Measurements from ENCODE around the gene TPK1. TPM values are rescaled to one million over a fixed set of nuclear protein-coding genes. Genes with fewer than 3 reads are reported as not detected.

Gene TPK1
- total RNA-seq, 6 donors from 2014 or later, result 4.2 to 12.3 (median 9.1) TPM

- no peaks in the 10 kb centered on the region for H3K4me1 ChIP-seq
- no peaks in the 10 kb centered on the region for H3K36me3 ChIP-seq
- TF ChIP-seq POLR2AphosphoS5 (IDR thresholded peaks at IDR 0.05), result no peak
- no peak for TF ChIP-seq CTCF (IDR thresholded peaks at IDR 0.05)
- TF ChIP-seq EP300 (IDR thresholded peaks at IDR 0.05), result no peak
- no peak for TF ChIP-seq POLR2A (IDR thresholded peaks at IDR 0.05)
- H3K4me3 ChIP-seq, result no peak overlapping the region
- no peaks in the 10 kb centered on the region for H3K9me3 ChIP-seq
- 79 to 80% methylated on average over 2 of the region's 2 CpGs for WGBS, 2 donors
- H3K27me3 ChIP-seq, result no peaks in the 10 kb centered on the region
- no peak for DNase-seq
- ATAC-seq (ENCODE audit: low FRiP score in 2 of 2), result no peak
- no peak overlapping the region for H3K27ac ChIP-seq
Observed at GRCh38 chr7:144474800-144475615, 360.8 kb downstream of the TPK1 start.

- Histone ChIP-seq H3K36me3 (no peaks in the 10 kb centered on the region), H3K9me3 (no peaks in the 10 kb centered on the region), H3K27ac (no peak overlapping the region), H3K27me3 (no peaks in the 10 kb centered on the region), H3K4me3 (no peak overlapping the region), H3K4me1 (no peaks in the 10 kb centered on the region)
- ATAC-seq (ENCODE audit: low FRiP score in 2 of 2) (no peak), DNase-seq (no peak)
- WGBS, 2 donors, result 93 to 100% methylated on average over 1 of the region's 1 CpG
- TF ChIP-seq POLR2AphosphoS5 (IDR thresholded peaks at IDR 0.05) (no peak), CTCF (IDR thresholded peaks at IDR 0.05) (no peak), POLR2A (IDR thresholded peaks at IDR 0.05) (no peak), EP300 (IDR thresholded peaks at IDR 0.05) (no peak)
Observed at GRCh38 chr7:144474363-144474762, 361.5 kb downstream of the TPK1 start.

DNA sequence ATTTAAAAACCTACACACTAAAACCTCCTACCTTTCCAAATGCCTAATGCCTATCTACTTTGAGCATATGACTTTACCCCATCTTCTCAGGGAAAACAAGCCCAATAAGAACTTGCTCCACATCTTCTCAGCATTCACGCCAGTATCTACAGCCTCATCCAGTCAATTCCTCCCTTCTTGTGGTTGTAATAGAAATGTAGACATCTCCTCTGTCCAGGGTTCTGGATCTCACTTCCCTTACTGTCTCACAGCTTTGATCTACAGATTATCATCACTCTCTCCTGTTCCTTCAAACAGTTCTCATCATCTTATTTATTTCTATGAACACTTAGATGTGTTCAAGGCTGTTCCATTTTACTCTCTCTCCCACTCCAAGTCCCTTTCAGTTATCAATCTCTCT lies 361.9 kb downstream of the TPK1 start:
- H3K9me3 ChIP-seq, result no peaks in the 10 kb centered on the region

GRCh38 chr7:144470078-144470477 lies 365.8 kb downstream of the TPK1 start:
- no peak for DNase-seq
- Histone ChIP-seq H3K27me3 (no peaks in the 10 kb centered on the region), H3K36me3 (no peaks in the 10 kb centered on the region), H3K4me3 (no peak overlapping the region), H3K4me1 (no peaks in the 10 kb centered on the region), H3K27ac (no peak overlapping the region), H3K9me3 (no peaks in the 10 kb centered on the region)
- no peak for ATAC-seq (ENCODE audit: low FRiP score in 2 of 2)
- no peak for TF ChIP-seq CTCF (IDR thresholded peaks at IDR 0.05)
- TF ChIP-seq POLR2A (IDR thresholded peaks at IDR 0.05), result no peak
- no peak for TF ChIP-seq EP300 (IDR thresholded peaks at IDR 0.05)
- TF ChIP-seq POLR2AphosphoS5 (IDR thresholded peaks at IDR 0.05), result no peak

More for the DNA sequence above, 361.9 kb downstream of the TPK1 start:
- Histone ChIP-seq H3K36me3 (no peaks in the 10 kb centered on the region), H3K27ac (no peak overlapping the region), H3K4me1 (no peaks in the 10 kb centered on the region), H3K4me3 (no peak overlapping the region), H3K27me3 (no peaks in the 10 kb centered on the region)
- 90 to 92% methylated on average over 1 of the region's 1 CpG for WGBS, 2 donors
- no peak for ATAC-seq (ENCODE audit: low FRiP score in 2 of 2)
- TF ChIP-seq EP300 (IDR thresholded peaks at IDR 0.05) (no peak), CTCF (IDR thresholded peaks at IDR 0.05) (no peak), POLR2AphosphoS5 (IDR thresholded peaks at IDR 0.05) (no peak), POLR2A (IDR thresholded peaks at IDR 0.05) (no peak)
- no peak for DNase-seq

All from upper lobe of left lung (tissue), 6 donors.